ENCODE results near the gene SLC51B. TPM values are rescaled to one million over a fixed set of nuclear protein-coding genes. Genes with fewer than 3 reads are reported as not detected.

SLC51B gene
- polyA plus RNA-seq, 2 of the 4 experiments (the other 2 are of a cell fraction): 12.2 to 16.1 TPM

GRCh38 chr15:65048241-65048640 is 3.1 kb downstream of the SLC51B start (continued):
- TF ChIP-seq CHD2 (IDR thresholded peaks at IDR 0.05; ENCODE audit: low read length, partially characterized antibody) (no peak), SMC3 (IDR thresholded peaks at IDR 0.05) (no peak)

- ATAC-seq: peak; percentile 68 to 79
- peak; percentile 86 to 90 for DNase-seq (ENCODE audit: low read depth in 1 of 2, low spot score in 1 of 2)
- 66% methylated on average over 19 of the region's 19 CpGs for WGBS (ENCODE audit: missing lambda C conversion rate)
- Histone ChIP-seq H3K4me2 (peak overlapping the region; percentile 61), H3K9me3 (no peaks in the 10 kb centered on the region), H3K4me3 (peak overlapping the region; percentile 31), H3K4me1 (peaks cover 33% of the 10 kb centered on the region), H3K27ac (no peak overlapping the region; a peak in 1 of 6 replicates)
- ChIA-PET CTCF (interaction anchor here (0.6 to 33.7 kb wide), 4 partner anchors 10 to 849 kb away, joined by 3 to 1280 read pairs (median 52); partner anchors contain the start of genes KBTBD13 and RASL12), POLR2A (no interaction called here)
- no peak for FAIRE-seq
- TF ChIP-seq POLR2A (IDR thresholded peaks at IDR 0.05; ENCODE audit: low read length) (no peak), RFX5 (IDR thresholded peaks at IDR 0.05) (peak; percentile 95), MAX (IDR thresholded peaks at IDR 0.05) (peak; percentile 64; the same call in 1 of the 2 replicates), USF2 (IDR thresholded peaks at IDR 0.05) (peak; percentile 89), E2F6 (IDR thresholded peaks at IDR 0.05; ENCODE audit: borderline replicate concordance, low read depth) (peak; percentile 49; the same call in 1 of the 2 replicates)
These were observed 4.2 kb downstream of the SLC51B start for GRCh38 chr15:65049418-65049840.

- DNase-seq (ENCODE audit: low read depth in 1 of 2, low spot score in 1 of 2): no peak
- WGBS (ENCODE audit: missing lambda C conversion rate): 57% methylated on average over 4 of the region's 4 CpGs
- CTCF ChIA-PET: interaction anchor here (1.4 to 33.7 kb wide), 5 partner anchors 9 to 51 kb away, joined by 3 to 1280 read pairs (median 82); partner anchors contain the start of genes KBTBD13, RASL12 and SLC51B
- POLR2A ChIA-PET: no interaction called here
- no peak for FAIRE-seq
- H3K9me3 ChIP-seq: no peaks in the 10 kb centered on the region
- H3K4me2 ChIP-seq: peak overlapping the region; percentile 61; the same call in 2 of the 3 replicates
- no peak overlapping the region for H3K4me3 ChIP-seq
- ATAC-seq: no peak
- H3K4me1 ChIP-seq: peaks cover 33% of the 10 kb centered on the region
- TF ChIP-seq RARB (CRISPR knock-in tag; IDR thresholded peaks at IDR 0.05) (no peak), FOSL2 (IDR thresholded peaks at IDR 0.05) (no peak), FOSL2 (CRISPR knock-in tag; IDR thresholded peaks at IDR 0.05) (no peak), NFE2L2 (conservative IDR thresholded peaks at IDR 0.05; ENCODE audit: low read length) (no peak), CHD2 (IDR thresholded peaks at IDR 0.05; ENCODE audit: low read length, partially characterized antibody) (no peak)
- H3K27ac ChIP-seq: peak overlapping the region in 1 of 2 experiments; percentile 9; a peak in 1 of 6 replicates
These were observed 5.1 kb downstream of the SLC51B start for GRCh38 chr15:65050270-65050669.

GRCh38 chr15:65051266-65051665 is 6.1 kb downstream of the SLC51B start:
- FAIRE-seq: no peak
- TF ChIP-seq KDM1A (IDR thresholded peaks at IDR 0.05; ENCODE audit: low read depth) (no peak), NFE2L2 (conservative IDR thresholded peaks at IDR 0.05; ENCODE audit: low read length) (no peak), HEYL (CRISPR knock-in tag; IDR thresholded peaks at IDR 0.05) (no peak), HOXB5 (CRISPR knock-in tag; IDR thresholded peaks at IDR 0.05) (no peak), USF2 (IDR thresholded peaks at IDR 0.05) (no peak), ELK1 (IDR thresholded peaks at IDR 0.05; ENCODE audit: low read depth, low read length) (no peak), ZNF302 (CRISPR knock-in tag; IDR thresholded peaks at IDR 0.05) (no peak), FOSL2 (IDR thresholded peaks at IDR 0.05) (no peak), FOSL2 (CRISPR knock-in tag; IDR thresholded peaks at IDR 0.05) (no peak), SMC3 (IDR thresholded peaks at IDR 0.05) (no peak), CBX8 (IDR thresholded peaks at IDR 0.05) (no peak), CHD4 (IDR thresholded peaks at IDR 0.05; ENCODE audit: borderline replicate concordance) (no peak), MAFK (IDR thresholded peaks at IDR 0.05; ENCODE audit: partially characterized antibody) (no peak), RARB (CRISPR knock-in tag; IDR thresholded peaks at IDR 0.05) (no peak), EHMT2 (IDR thresholded peaks at IDR 0.05; ENCODE audit: low read depth) (no peak), E2F6 (IDR thresholded peaks at IDR 0.05; ENCODE audit: borderline replicate concordance, low read depth) (no peak), GATA3 (IDR thresholded peaks at IDR 0.05; ENCODE audit: borderline replicate concordance) (no peak), PHF8 (IDR thresholded peaks at IDR 0.05; ENCODE audit: borderline replicate concordance, low read depth) (no peak)
- H3K4me3 ChIP-seq: no peak overlapping the region
- DNase-seq (ENCODE audit: low read depth in 1 of 2, low spot score in 1 of 2): no peak
- POLR2A ChIA-PET: no interaction called here
- peaks cover 34% of the 10 kb centered on the region for H3K4me1 ChIP-seq
- peak overlapping the region in 1 of 2 experiments; percentile 9; a peak in 2 of 6 replicates for H3K27ac ChIP-seq
- no peaks in the 10 kb centered on the region for H3K9me3 ChIP-seq
- CTCF ChIA-PET: interaction anchor here (1.1 to 33.7 kb wide), 7 partner anchors 10 to 366 kb away, joined by 3 to 1280 read pairs (median 52); partner anchors contain the start of genes KBTBD13, RASL12 and SLC51B
- no peak for ATAC-seq
- 93% methylated on average over 2 of the region's 2 CpGs for WGBS (ENCODE audit: missing lambda C conversion rate)
- H3K4me2 ChIP-seq: no peak overlapping the region
